Mucosa of rectum (tissue), 2 donors: ENCODE measurements around the gene RNF11.
A peak's percentile ranks its signal among the peaks of the same experiment; 100 is the strongest.

ENCODE experiments used
- H3K27ac ChIP-seq, 2 donors: one replicate each; pipeline ENCODE4 v1.7.0; 2013; ENCODE audit warnings: inconsistent platforms in 2 of 2, low read depth in 2 of 2, low read length in 2 of 2
- H3K27me3 ChIP-seq, 2 donors: one replicate each; pipeline ENCODE4 v1.7.0; 2013; ENCODE audit warnings: low read length in 2 of 2; ENCODE audit not compliant: control insufficient read depth in 2 of 2, insufficient read depth in 2 of 2
- H3K36me3 ChIP-seq, 2 donors: one replicate each; pipeline ENCODE4 v1.7.0; 2013; ENCODE audit warnings: low read length in 2 of 2; ENCODE audit not compliant: control insufficient read depth in 2 of 2, insufficient read depth in 2 of 2
- H3K4me1 ChIP-seq, 2 donors: one replicate each; pipeline ENCODE4 v1.7.0; 2013; ENCODE audit warnings: low read length in 2 of 2, mild to moderate bottlenecking in 1 of 2; ENCODE audit not compliant: control insufficient read depth in 2 of 2, insufficient read depth in 2 of 2
- H3K4me3 ChIP-seq, 2 donors: one replicate each; pipeline ENCODE4 v1.7.0; 2013; ENCODE audit warnings: low read length in 2 of 2
- H3K9ac ChIP-seq, 2 donors: one replicate each; pipeline ENCODE4 v1.7.0; 2013; ENCODE audit warnings: low read length in 2 of 2, low read depth in 1 of 2, mild to moderate bottlenecking in 1 of 2
- H3K9me3 ChIP-seq, 2 donors: one replicate each; pipeline ENCODE4 v1.7.0; 2013; ENCODE audit warnings: low read length in 2 of 2; ENCODE audit not compliant: control insufficient read depth in 2 of 2
- donor health status: healthy.
- donor health status: Normal muscosa, but diverticular disease.

The RNF11 gene

DNA sequence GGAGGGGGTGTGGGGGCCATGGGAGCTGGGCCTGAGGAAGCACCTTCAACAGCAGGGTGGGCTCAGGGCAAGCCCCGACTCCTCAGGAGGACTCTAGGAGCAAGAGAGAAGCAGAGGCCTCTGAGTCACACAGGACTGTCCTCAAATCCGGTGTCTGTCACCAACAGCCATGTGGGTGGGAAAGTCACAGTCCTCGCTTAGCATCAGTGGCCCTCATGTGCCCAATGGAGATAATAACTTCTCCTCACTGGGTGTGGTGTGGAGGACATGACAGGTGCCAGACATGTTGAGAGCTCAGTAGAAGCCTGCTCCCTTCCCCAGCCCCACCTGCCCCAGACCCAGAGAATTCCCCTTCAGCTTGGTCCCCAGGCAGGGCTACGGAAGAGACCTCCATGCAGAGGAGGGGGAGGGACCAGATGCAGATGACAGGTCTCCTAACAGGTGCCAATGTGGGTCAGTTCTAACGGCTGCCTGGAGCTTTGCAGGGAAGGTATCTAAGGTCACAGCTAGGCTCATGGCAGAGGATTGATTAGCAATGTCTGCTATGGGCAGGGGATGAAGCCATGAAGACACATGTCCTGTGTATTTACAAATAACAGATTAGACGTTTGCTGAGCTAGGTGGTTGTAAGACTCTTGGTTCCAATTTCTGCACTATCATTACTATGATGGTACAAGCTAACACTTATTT is 64.1 kb downstream of the RNF11 start:
- H3K9me3 ChIP-seq: no peaks in the 10 kb centered on the region
- no peak overlapping the region for H3K9ac ChIP-seq
- H3K27ac ChIP-seq: no peak overlapping the region
- H3K27me3 ChIP-seq: no peaks in the 10 kb centered on the region
- H3K36me3 ChIP-seq: peaks cover 0 to 9% of the 10 kb centered on the region in 2 donors
- no peak overlapping the region for H3K4me3 ChIP-seq
- peaks cover 14 to 22% of the 10 kb centered on the region in 2 donors for H3K4me1 ChIP-seq

DNA sequence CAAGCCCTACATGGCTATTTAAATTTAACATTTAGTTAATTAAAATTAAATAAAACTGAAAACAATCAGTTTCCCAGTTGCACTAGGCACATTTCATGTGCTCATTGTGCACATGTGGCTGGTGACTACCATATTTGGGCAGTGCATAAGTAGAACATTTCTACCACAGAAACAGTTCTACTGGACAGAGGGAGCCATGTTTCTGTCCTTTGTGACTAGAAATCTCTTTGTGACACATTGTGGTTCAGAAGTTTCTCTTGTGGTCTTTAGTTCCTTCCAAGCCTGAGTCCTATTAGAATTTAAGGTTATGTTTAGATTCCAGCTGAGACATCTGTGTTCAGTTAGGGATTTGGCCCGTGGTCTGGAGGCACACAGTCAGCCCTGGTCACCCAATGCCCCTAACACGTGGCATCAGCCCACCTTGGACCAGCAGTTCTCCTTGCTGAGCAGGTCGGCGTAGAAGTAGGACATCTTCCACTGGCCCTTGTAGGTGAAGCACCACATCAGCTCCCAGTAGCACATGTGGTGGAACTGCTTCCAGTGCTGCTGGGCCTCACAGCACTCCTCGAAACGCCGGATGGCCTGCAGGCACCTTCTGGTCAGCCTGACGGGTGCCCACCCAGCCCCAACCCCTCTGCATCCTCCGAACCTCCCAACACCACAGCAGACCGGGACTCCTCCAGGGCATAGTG is 65.2 kb downstream of the RNF11 start:
- H3K27ac ChIP-seq: no peak overlapping the region
- H3K4me3 ChIP-seq: no peak overlapping the region
- no peaks in the 10 kb centered on the region for H3K27me3 ChIP-seq
- peaks cover 20 to 31% of the 10 kb centered on the region in 2 donors for H3K4me1 ChIP-seq
- no peaks in the 10 kb centered on the region for H3K9me3 ChIP-seq
- H3K36me3 ChIP-seq: peaks cover 0 to 11% of the 10 kb centered on the region in 2 donors
- H3K9ac ChIP-seq: no peak overlapping the region

DNA sequence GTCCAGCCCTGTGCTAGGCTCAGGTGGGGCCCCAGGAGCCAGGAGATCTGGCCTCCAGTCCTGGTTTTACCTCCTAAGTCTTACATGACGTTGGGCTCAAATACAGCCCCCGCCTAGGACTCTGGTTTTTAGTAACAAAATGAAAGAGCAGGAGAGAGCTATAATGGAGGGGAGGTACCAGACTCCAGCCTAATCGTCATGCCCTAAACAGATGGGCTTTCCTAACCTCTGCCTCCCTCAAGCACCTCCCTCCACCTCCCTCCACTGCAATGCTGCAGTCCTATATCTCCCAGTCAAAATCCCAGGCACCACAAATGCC is 65.7 kb downstream of the RNF11 start:
- H3K27ac ChIP-seq: no peak overlapping the region
- no peak overlapping the region for H3K4me3 ChIP-seq
- H3K9me3 ChIP-seq: no peaks in the 10 kb centered on the region
- H3K36me3 ChIP-seq: peaks cover under 1 to 13% of the 10 kb centered on the region in 2 donors
- H3K4me1 ChIP-seq: peaks cover 16 to 27% of the 10 kb centered on the region in 2 donors
- no peaks in the 10 kb centered on the region for H3K27me3 ChIP-seq
- H3K9ac ChIP-seq: no peak overlapping the region

GRCh38 chr1:51302270-51302669 is 66.2 kb downstream of the RNF11 start:
- Histone ChIP-seq H3K9ac (no peak overlapping the region), H3K27ac (no peak overlapping the region), H3K4me1 (peaks cover 15 to 22% of the 10 kb centered on the region in 2 donors), H3K36me3 (peaks cover 2 to 13% of the 10 kb centered on the region in 2 donors), H3K4me3 (no peak overlapping the region), H3K27me3 (no peaks in the 10 kb centered on the region), H3K9me3 (no peaks in the 10 kb centered on the region)

- Histone ChIP-seq H3K9ac (no peak overlapping the region), H3K4me3 (no peak overlapping the region), H3K4me1 (peaks cover 12 to 17% of the 10 kb centered on the region in 2 donors), H3K36me3 (peaks cover 2 to 13% of the 10 kb centered on the region in 2 donors), H3K27ac (no peak overlapping the region), H3K27me3 (no peaks in the 10 kb centered on the region), H3K9me3 (no peaks in the 10 kb centered on the region)
Observed at GRCh38 chr1:51302746-51303145, 66.7 kb downstream of the RNF11 start.

- H3K27ac ChIP-seq: no peak overlapping the region
- no peaks in the 10 kb centered on the region for H3K27me3 ChIP-seq
- H3K9ac ChIP-seq: no peak overlapping the region
- peaks cover 12 to 15% of the 10 kb centered on the region in 2 donors for H3K4me1 ChIP-seq
- H3K9me3 ChIP-seq: no peaks in the 10 kb centered on the region
- peaks cover 2 to 13% of the 10 kb centered on the region in 2 donors for H3K36me3 ChIP-seq
- no peak overlapping the region for H3K4me3 ChIP-seq
Observed at GRCh38 chr1:51303315-51303714, 67.2 kb downstream of the RNF11 start.

DNA sequence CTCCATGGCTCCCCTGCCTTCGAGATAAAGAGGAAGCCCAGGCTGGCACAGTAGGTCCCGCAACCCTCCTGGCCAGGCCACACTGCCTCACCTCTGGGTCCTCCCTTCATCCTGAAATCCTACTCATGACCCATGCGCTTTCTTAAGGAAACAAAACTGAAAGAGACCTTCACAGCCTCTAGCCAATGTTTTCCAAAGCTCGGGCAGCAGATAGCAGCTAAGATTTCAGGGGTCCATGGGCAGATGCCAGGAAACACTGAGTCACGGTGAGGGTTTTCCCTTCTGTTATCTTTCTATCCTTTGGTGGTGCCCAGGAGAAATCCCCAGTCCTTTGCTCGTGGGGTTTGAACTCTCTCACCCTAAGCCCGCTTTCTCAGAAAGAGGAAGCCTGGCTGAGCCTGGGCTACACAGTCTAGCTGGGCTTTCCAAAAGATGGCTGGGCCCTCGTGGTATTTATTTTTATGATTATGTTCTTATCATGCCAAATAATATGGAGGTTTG is 67.7 kb downstream of the RNF11 start:
- H3K9me3 ChIP-seq: no peaks in the 10 kb centered on the region
- no peaks in the 10 kb centered on the region for H3K27me3 ChIP-seq
- peaks cover 12 to 15% of the 10 kb centered on the region in 2 donors for H3K4me1 ChIP-seq
- no peak overlapping the region for H3K9ac ChIP-seq
- H3K27ac ChIP-seq: no peak overlapping the region
- no peak overlapping the region for H3K4me3 ChIP-seq
- H3K36me3 ChIP-seq: peaks cover 2 to 13% of the 10 kb centered on the region in 2 donors

GRCh38 chr1:51304360-51304759 is 68.3 kb downstream of the RNF11 start:
- Histone ChIP-seq H3K27me3 (no peaks in the 10 kb centered on the region), H3K9me3 (no peaks in the 10 kb centered on the region), H3K4me3 (no peak overlapping the region), H3K27ac (no peak overlapping the region), H3K4me1 (peaks cover 12 to 15% of the 10 kb centered on the region in 2 donors), H3K9ac (peak overlapping the region in 1 of 2 donors; percentile 11), H3K36me3 (peaks cover 2 to 13% of the 10 kb centered on the region in 2 donors)

GRCh38 chr1:51305371-51305823 is 69.3 kb downstream of the RNF11 start:
- Histone ChIP-seq H3K4me1 (peaks cover 12 to 15% of the 10 kb centered on the region in 2 donors), H3K9me3 (no peaks in the 10 kb centered on the region), H3K9ac (no peak overlapping the region), H3K4me3 (peak overlapping the region in 1 of 2 donors; percentile 33), H3K36me3 (peaks cover 2 to 10% of the 10 kb centered on the region in 2 donors), H3K27me3 (no peaks in the 10 kb centered on the region), H3K27ac (peak overlapping the region; percentile 32 to 39)

- peaks cover 12 to 15% of the 10 kb centered on the region in 2 donors for H3K4me1 ChIP-seq
- no peaks in the 10 kb centered on the region for H3K27me3 ChIP-seq
- H3K36me3 ChIP-seq: peaks cover 11 to 21% of the 10 kb centered on the region in 2 donors
- no peak overlapping the region for H3K4me3 ChIP-seq
- no peak overlapping the region for H3K27ac ChIP-seq
- H3K9ac ChIP-seq: no peak overlapping the region
- no peaks in the 10 kb centered on the region for H3K9me3 ChIP-seq
Observed at GRCh38 chr1:51306950-51307349, 70.9 kb downstream of the RNF11 start.
